ENCODE data around the gene CASQ2.

Gene CASQ2

GRCh38 chr1:115768549-115768948, at the start of gene CASQ2:
TSS of gene CASQ2 (minus strand) at chr1:115768714. CDS start at chr1:115768541, 173 bp downstream.
- DNase-seq (ENCODE audit: low read depth in 2 of 3, low spot score in 1 of 3) = no peak

DNA sequence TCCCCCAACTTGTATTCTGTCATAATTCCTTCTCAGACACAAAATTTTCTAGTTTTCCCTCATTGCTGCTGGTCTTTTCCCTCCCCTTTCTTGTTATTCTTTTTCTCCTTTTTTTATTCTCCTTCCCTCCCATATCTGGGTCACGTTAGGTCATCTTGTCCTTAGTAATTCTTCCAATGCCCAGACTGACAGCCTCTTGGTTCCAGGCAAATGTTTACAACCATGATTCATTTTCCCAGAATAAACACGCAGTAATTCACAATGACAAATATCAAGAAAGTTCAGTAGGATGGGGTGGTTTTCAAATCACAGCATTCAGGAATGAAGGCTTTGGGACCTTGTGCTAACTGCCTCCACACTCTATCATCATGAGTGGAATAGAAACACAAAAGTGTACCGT, 47.2 kb upstream of the CASQ2 start:
- no peak for DNase-seq (ENCODE audit: low read depth in 2 of 3, low spot score in 1 of 3)

- no peak for DNase-seq (ENCODE audit: low read depth in 2 of 3, low spot score in 1 of 3)
Measured at GRCh38 chr1:115814685-115815398, 46.3 kb upstream of the CASQ2 start.

DNA sequence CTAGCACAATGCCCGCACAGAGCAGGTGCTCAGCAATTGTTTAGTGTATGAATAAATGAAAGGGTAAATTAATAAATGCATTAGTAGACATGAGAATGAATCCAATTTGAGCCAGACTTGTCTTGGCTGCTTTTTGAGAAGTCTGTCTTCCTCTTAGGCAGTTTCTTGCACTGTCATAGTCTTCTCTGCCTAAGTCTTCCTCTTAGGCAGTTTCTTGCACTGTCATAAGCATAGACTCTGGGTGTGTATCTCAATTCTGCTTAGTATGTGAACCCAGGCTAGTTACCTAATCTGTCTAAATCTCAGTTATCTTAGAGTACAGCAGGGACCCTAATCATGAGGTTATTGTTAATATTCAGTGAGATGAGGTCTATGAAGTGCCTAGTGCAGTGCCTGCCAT, 45.2 kb upstream of the CASQ2 start:
- DNase-seq (ENCODE audit: low read depth in 2 of 3, low spot score in 1 of 3) = no peak

GRCh38 chr1:115811140-115811828, 42.8 kb upstream of the CASQ2 start:
- DNase-seq (ENCODE audit: low read depth in 2 of 3, low spot score in 1 of 3) = no peak

- no peak for DNase-seq (ENCODE audit: low read depth in 2 of 3, low spot score in 1 of 3)
Measured at GRCh38 chr1:115810609-115811008, 42.1 kb upstream of the CASQ2 start.

DNA sequence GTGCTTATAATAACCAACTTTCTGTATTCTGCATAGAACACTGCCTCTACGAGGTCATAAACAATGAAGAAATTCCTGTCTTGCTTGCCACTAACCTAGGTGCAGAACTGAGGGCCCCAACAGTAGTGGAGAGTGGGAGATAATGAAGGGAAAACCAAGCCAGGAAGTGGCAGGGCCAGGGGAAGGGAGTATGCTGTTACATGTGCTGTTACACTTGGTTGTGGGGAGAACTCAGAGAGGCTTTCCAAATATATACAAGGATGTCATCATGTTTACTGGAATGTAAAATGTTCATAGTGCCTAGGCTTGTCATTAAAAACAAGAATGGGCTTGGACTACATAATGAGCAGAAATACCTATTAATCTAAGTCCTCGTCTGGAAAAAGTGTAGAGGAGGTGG, 41.3 kb upstream of the CASQ2 start:
- no peak for DNase-seq (ENCODE audit: low read depth in 2 of 3, low spot score in 1 of 3)

- no peak for DNase-seq (ENCODE audit: low read depth in 2 of 3, low spot score in 1 of 3)
Measured at GRCh38 chr1:115809076-115809475, 40.6 kb upstream of the CASQ2 start.

DNA sequence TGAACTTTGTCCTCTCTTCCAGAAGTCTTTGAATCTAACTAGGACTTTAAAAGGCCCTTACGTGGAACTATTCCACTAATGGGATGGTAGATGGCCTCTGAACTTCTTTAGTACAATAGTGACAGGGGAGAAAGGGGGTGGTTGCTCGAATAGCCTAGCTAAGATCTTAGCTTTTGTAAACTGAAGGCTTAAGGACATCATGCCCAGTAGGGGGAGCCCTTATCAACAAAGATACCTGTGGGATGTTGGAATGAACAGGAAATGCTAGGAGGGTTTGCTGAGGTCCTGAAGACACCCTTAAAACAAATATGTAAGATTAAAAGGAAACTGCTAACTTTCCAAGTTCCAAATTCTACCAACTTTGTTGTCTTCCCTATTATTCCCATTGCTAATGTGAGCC, 39.2 kb upstream of the CASQ2 start:
- DNase-seq (ENCODE audit: low read depth in 2 of 3, low spot score in 1 of 3) = peak in 2 of 3 donors; percentile 8 to 54

DNA sequence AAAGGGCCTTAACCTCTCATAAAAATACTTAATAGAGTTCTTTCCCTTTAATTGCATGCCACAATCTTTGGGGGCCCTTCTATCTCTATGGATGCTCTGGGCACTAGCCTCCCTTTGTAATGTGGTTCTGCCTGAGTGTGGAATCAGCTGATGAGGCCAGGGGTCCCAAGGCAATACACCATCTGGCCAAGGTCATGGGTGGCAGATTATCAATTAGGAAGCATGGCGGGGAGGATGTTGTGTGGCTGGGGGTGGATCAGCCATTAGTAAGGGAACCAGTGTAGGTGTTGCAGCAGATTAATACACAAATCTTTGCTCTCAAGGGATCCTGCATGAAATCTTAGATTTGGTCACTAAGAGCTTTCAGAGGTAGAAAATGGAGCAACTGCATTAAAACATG, 37.1 kb upstream of the CASQ2 start:
- no peak for DNase-seq (ENCODE audit: low read depth in 2 of 3, low spot score in 1 of 3)

GRCh38 chr1:115802416-115802815, 33.9 kb upstream of the CASQ2 start:
- DNase-seq (ENCODE audit: low read depth in 2 of 3, low spot score in 1 of 3) = no peak

DNA sequence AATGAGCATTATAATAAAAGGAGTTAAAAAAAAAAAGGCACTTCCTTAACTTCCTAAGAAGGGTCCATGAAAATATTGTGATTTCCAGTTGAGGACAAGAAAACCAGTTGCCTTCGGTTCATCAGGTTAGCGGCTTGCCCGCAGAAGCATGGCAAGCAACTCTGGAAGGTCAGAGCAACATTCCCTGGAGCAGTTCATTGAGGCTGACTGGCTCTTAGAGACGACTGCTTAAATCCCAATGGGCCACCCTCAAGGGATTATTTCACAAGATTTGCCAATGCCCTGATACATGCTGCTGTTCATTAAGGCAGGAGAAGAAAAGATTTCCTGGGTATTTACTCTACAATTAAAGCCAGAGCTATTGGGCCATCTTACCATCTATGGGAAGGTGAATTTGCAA, 29.0 kb upstream of the CASQ2 start:
- no peak for DNase-seq (ENCODE audit: low read depth in 2 of 3, low spot score in 1 of 3)

GRCh38 chr1:115796897-115797296, 28.4 kb upstream of the CASQ2 start:
- no peak for DNase-seq (ENCODE audit: low read depth in 2 of 3, low spot score in 1 of 3)

GRCh38 chr1:115796036-115796435, 27.5 kb upstream of the CASQ2 start:
- no peak for DNase-seq (ENCODE audit: low read depth in 2 of 3, low spot score in 1 of 3)

DNA sequence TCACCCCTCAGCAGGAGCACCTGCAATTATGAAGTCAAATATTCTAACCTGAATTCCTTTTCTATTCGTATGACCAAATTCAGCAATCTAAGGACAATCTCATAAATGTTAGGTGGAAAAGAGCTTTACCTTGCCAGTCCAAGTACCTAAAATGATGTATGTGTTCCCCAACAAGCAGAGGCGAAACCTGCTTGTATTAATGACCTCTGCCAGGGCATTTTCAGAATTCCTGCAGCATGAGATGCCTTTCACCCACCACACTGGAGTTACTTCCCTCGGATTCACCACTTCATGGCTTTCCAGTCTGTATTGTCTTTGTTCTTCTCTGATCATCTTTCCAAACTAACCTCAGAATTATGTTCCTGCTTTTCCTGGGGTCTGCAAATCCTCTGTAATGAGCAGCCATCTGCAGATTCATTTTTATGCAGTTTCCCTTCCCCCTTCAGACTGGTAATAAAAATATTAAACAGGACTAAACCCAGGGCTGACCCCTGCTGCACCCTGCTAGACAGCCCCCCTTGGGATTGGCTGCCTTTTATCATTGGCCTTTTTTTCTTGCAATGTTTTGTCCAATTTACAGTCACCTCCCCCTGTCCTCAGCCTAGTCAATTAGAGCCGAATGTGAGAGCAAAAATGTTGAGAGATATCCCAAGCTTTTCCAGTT, 26.6 kb upstream of the CASQ2 start:
- no peak for DNase-seq (ENCODE audit: low read depth in 2 of 3, low spot score in 1 of 3)

GRCh38 chr1:115793162-115793561, 24.6 kb upstream of the CASQ2 start:
- DNase-seq (ENCODE audit: low read depth in 2 of 3, low spot score in 1 of 3) = no peak

DNA sequence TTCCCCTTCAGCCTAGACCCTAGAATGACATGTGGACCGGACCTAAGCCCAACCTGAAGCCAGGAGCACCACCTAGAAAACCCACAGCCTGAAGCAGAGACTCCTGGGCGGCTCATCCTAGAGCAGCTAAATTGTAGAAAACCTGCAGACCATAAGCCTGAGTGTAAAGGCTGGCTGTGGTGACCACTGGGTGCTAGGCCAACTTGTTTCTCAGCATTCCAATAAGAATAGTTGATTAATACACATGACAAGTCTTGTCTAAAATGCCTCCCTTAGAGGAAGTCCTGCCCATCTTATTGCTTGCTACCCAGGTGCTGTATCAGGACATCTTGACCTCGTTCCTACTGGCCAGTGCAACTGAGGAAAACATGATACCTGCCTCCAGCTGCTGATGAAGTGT, 23.3 kb upstream of the CASQ2 start:
- no peak for DNase-seq (ENCODE audit: low read depth in 2 of 3, low spot score in 1 of 3)

DNA sequence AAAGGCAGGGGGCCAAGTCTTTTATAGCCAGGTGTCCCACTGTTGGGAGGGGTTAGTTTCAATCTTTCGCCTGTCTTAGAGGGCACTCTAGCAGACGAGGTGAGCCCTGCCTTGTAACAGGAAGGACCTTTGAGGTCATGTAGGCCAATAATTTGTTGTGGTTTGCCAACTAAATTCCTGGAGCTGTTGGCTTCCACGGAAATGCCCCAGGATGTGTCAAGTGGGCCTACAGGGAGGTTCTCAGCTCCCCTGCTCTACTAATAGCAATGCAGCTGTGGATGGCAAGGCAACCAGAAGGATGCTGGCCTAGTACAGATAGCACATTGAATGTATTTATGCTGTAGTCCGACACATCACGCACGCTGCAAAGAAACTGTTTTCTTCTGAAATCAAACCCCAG, 22.3 kb upstream of the CASQ2 start:
- no peak for DNase-seq (ENCODE audit: low read depth in 2 of 3, low spot score in 1 of 3)

DNA sequence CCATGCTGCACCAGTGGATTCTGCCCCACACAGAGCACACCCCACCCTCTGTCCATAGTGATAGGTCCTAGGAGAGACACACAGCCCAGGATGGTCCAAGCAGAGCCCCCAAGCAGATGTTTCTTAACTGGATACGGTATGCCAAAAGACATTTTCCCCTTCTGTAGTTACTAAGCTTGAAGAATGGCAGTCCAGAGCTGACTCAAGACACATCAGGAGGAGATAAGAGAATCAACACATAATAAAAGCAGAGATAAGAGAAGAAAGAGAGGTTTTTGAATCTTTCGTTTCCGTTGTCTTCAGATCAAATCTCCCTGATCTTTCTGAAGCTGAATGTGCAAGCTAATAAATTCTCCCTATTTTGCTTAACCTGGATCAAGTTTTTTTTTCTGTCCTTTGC, 21.8 kb upstream of the CASQ2 start:
- DNase-seq (ENCODE audit: low read depth in 2 of 3, low spot score in 1 of 3) = no peak

GRCh38 chr1:115783311-115783710, 14.8 kb upstream of the CASQ2 start:
- no peak for DNase-seq (ENCODE audit: low read depth in 2 of 3, low spot score in 1 of 3)

GRCh38 chr1:115782571-115783281, 14.2 kb upstream of the CASQ2 start:
- no peak for DNase-seq (ENCODE audit: low read depth in 2 of 3, low spot score in 1 of 3)

- no peak for DNase-seq (ENCODE audit: low read depth in 2 of 3, low spot score in 1 of 3)
Measured at GRCh38 chr1:115781851-115782250, 13.3 kb upstream of the CASQ2 start.
